HepG2 (cell line): ENCODE measurements around the gene ALPK3. TPM values are rescaled to one million over a fixed set of nuclear protein-coding genes. Genes with fewer than 3 reads are reported as not detected.

Experiments
- ATF2 ChIP-seq: sonication (generic); formaldehyde crosslinking; IDR thresholded peaks from 2 replicates; pipeline ENCODE4 v1.4.0; 2020; ENCODE audit warnings: missing genetic modification reagents
- CBX2 ChIP-seq, 2 experiments: fragments of 200-600 bp in 1 of 2; sonication (generic); formaldehyde crosslinking in 1 of 2; IDR thresholded peaks; 2 replicates each; pipeline versions ENCODE4 v1.7.0 to v1.8.1; 2018 to 2022; ENCODE audit warnings: low read depth in 2 of 2, low read length in 1 of 2, mild to moderate bottlenecking in 1 of 2, missing genetic modification reagents in 1 of 2
- CERS6 ChIP-seq: sonication (generic); formaldehyde crosslinking; IDR thresholded peaks from 2 replicates; pipeline ENCODE4 v1.5.0; 2020; ENCODE audit warnings: missing genetic modification reagents
- DMAP1 ChIP-seq: IDR thresholded peaks from 2 replicates; pipeline ENCODE4 v1.6.1; 2016
- ELK4 ChIP-seq: sonication (generic); formaldehyde crosslinking; IDR thresholded peaks from 2 replicates; pipeline ENCODE4 v1.9.0; 2021; ENCODE audit warnings: missing genetic modification reagents, borderline replicate concordance
- FOXP4 ChIP-seq: sonication (generic); formaldehyde crosslinking; IDR thresholded peaks from 2 replicates; pipeline ENCODE4 v1.4.0; 2020; ENCODE audit warnings: missing genetic modification reagents
- KAT7 ChIP-seq: IDR thresholded peaks from 2 replicates; pipeline ENCODE4 v1.6.1; 2018; ENCODE audit warnings: borderline replicate concordance, missing compliant biosample characterization
- PHF20 ChIP-seq: sonication (generic); formaldehyde crosslinking; IDR thresholded peaks from 2 replicates; pipeline ENCODE4 v1.5.0; 2020; ENCODE audit warnings: mild to moderate bottlenecking, missing genetic modification reagents
- SKI ChIP-seq: fragments of 450-650 bp; IDR thresholded peaks from one replicate; pipeline ENCODE4 v1.6.1; 2018; ENCODE audit warnings: mild to moderate bottlenecking; ENCODE audit not compliant: partially characterized antibody
- XBP1 ChIP-seq: sonication (generic); formaldehyde crosslinking; IDR thresholded peaks from 2 replicates; pipeline ENCODE4 v1.5.0; 2020; ENCODE audit warnings: missing genetic modification reagents
- ZBTB37 ChIP-seq: sonication (generic); formaldehyde crosslinking; IDR thresholded peaks from 2 replicates; pipeline ENCODE4 v1.4.0; 2020; ENCODE audit warnings: mild to moderate bottlenecking, missing genetic modification reagents
- ZFY ChIP-seq: sonication (generic); formaldehyde crosslinking; IDR thresholded peaks from 2 replicates; pipeline ENCODE4 v1.4.0; 2020; ENCODE audit warnings: missing genetic modification reagents
- ZNF12 ChIP-seq: sonication (generic); formaldehyde crosslinking; IDR thresholded peaks from 2 replicates; pipeline ENCODE4 v1.5.0; 2020; ENCODE audit warnings: missing genetic modification reagents
- ZNF18 ChIP-seq: sonication (generic); formaldehyde crosslinking; IDR thresholded peaks from 2 replicates; pipeline ENCODE4 v1.8.0; 2022; ENCODE audit warnings: mild to moderate bottlenecking, missing genetic modification reagents; ENCODE audit not compliant: insufficient replicate concordance
- ZNF329 ChIP-seq: sonication (generic); formaldehyde crosslinking; IDR thresholded peaks from 2 replicates; pipeline ENCODE4 v1.9.0; 2021; ENCODE audit warnings: low read depth, mild to moderate bottlenecking, missing genetic modification reagents
- ZNF644 ChIP-seq: IDR thresholded peaks from 2 replicates; pipeline ENCODE4 v1.6.1; 2016; ENCODE audit warnings: low read depth
- ZNF792 ChIP-seq: IDR thresholded peaks from 2 replicates; pipeline ENCODE4 v1.6.1; 2016
- ZUFSP ChIP-seq: sonication (generic); formaldehyde crosslinking; IDR thresholded peaks from 2 replicates; pipeline ENCODE4 v1.9.0; 2021; ENCODE audit warnings: missing genetic modification reagents, mild to moderate bottlenecking, borderline replicate concordance
- polyA plus RNA-seq, 8 experiments: library from polyadenylated mRNA; depleted of rRNA in 3 of 8; stranded (reverse) in 7 of 8; unstranded in 1 of 8; fragments of >200 nt; fragmentation: Illumina TruSeq in 4 of 8; extraction: Trizol in 4 of 8; gene quantifications; 2 replicates each; pipeline versions ENCODE4 v1.2.1 to v1.2.3, GENCODE V29; 2011 to 2016; ENCODE audit warnings: low read depth in 4 of 8, missing spikeins in 1 of 8, mixed read lengths in 1 of 8; ENCODE audit not compliant: insufficient read depth in 1 of 8
- total RNA-seq, 5 experiments: library from RNA; depleted of rRNA; stranded (reverse); fragments of >200 nt; fragmentation: Illumina TruSeq; extraction: Trizol; gene quantifications; 2 replicates each; pipeline ENCODE4 v1.2.3, GENCODE V29; 2016; ENCODE audit warnings: low read depth in 1 of 5

ALPK3 gene
- total and polyA plus RNA-seq, 2 of the 13 experiments (the other 11 are each of a cell fraction or from before 2014, with no cell fraction given), result 0.04 to 0.42 TPM

- TF ChIP-seq ATF2 (CRISPR knock-in tag) (no peak), ZBTB37 (CRISPR knock-in tag) (no peak; the same call in 1 of the 2 replicates), DMAP1 (peak; percentile 65; the same call in 1 of the 2 replicates), ZNF644 (CRISPR knock-in tag) (no peak), ELK4 (CRISPR knock-in tag) (no peak), SKI (no peak), KAT7 (CRISPR knock-in tag) (no peak), ZNF792 (peak; percentile 62; the same call in 1 of the 2 replicates), XBP1 (CRISPR knock-in tag) (peak; percentile 99; the same call in 1 of the 2 replicates), ZNF12 (CRISPR knock-in tag) (peak; percentile 13; the same call in 1 of the 2 replicates), CERS6 (no peak), ZNF18 (CRISPR knock-in tag) (peak; percentile 71), ZUFSP (CRISPR knock-in tag) (no peak), PHF20 (CRISPR knock-in tag) (no peak), CBX2 (IDR thresholded peaks at IDR 0.05; ENCODE audit: low read depth, low read length) (no peak), CBX2 (CRISPR knock-in tag; IDR thresholded peaks at IDR 0.05; ENCODE audit: low read depth) (no peak), ZNF329 (CRISPR knock-in tag) (no peak), ZFY (CRISPR knock-in tag) (peak; percentile 43; the same call in 1 of the 2 replicates), FOXP4 (CRISPR knock-in tag) (peak; percentile 29; the same call in 1 of the 2 replicates)
Measured at GRCh38 chr15:84911879-84912660, 94.9 kb downstream of the ALPK3 start (continued).
